H9 (cell line): ENCODE data around the gene MMP25. TPM values are rescaled to one million over a fixed set of nuclear protein-coding genes. Genes with fewer than 3 reads are reported as not detected.

Source experiments
- DNase-seq: peaks from one replicate; pipeline ENCODE4 v3.0.0-alpha.2; 2017
- H2AFZ ChIP-seq: one replicate; pipeline ENCODE4 v1.6.1; 2013; ENCODE audit warnings: mild to moderate bottlenecking, low read length, control low read depth, moderate library complexity
- H2AK5ac ChIP-seq: 2 replicates; pipeline ENCODE4 v1.6.1; 2013; ENCODE audit warnings: low read length, control low read depth, mixed read lengths; ENCODE audit not compliant: insufficient read length
- H2BK120ac ChIP-seq: one replicate; pipeline ENCODE4 v1.6.1; 2013; ENCODE audit warnings: low read depth, mild to moderate bottlenecking, low read length, control low read depth, inconsistent platforms; ENCODE audit not compliant: poor library complexity, severe bottlenecking
- H2BK12ac ChIP-seq: 2 replicates; pipeline ENCODE4 v1.6.1; 2013; ENCODE audit warnings: low read length, control low read depth, mixed read lengths, low read depth; ENCODE audit not compliant: insufficient read length
- H2BK15ac ChIP-seq: 2 replicates; pipeline ENCODE4 v1.6.1; 2013; ENCODE audit warnings: low read depth, low read length, control low read depth
- H2BK20ac ChIP-seq: one replicate; pipeline ENCODE4 v1.6.1; 2013; ENCODE audit warnings: low read depth, mild to moderate bottlenecking, low read length, control low read depth, inconsistent platforms; ENCODE audit not compliant: poor library complexity, severe bottlenecking
- H2BK5ac ChIP-seq: 2 replicates; pipeline ENCODE4 v1.6.1; 2013; ENCODE audit warnings: low read length, control low read depth, mixed read lengths; ENCODE audit not compliant: insufficient read length
- H3K14ac ChIP-seq: 2 replicates; pipeline ENCODE4 v1.6.1; 2013; ENCODE audit warnings: low read length, control low read depth; ENCODE audit not compliant: insufficient read depth
- H3K18ac ChIP-seq: 2 replicates; pipeline ENCODE4 v1.6.1; 2013; ENCODE audit warnings: low read depth, mild to moderate bottlenecking, mixed read lengths, low read length, control low read depth; ENCODE audit not compliant: insufficient read length
- H3K23ac ChIP-seq: 2 replicates; pipeline ENCODE4 v1.6.1; 2013; ENCODE audit warnings: low read length, control low read depth, mixed read lengths, low read depth; ENCODE audit not compliant: insufficient read length
- H3K23me2 ChIP-seq: 2 replicates; pipeline ENCODE4 v1.6.1; 2013; ENCODE audit warnings: low read depth, mild to moderate bottlenecking, mixed read lengths, low read length, control low read depth; ENCODE audit not compliant: insufficient read length, poor library complexity, severe bottlenecking
- H3K27ac ChIP-seq: 2 replicates; pipeline ENCODE4 v1.5.1; 2013; ENCODE audit warnings: low read length, control low read depth, mixed read lengths, low read depth; ENCODE audit not compliant: insufficient read length
- H3K27me3 ChIP-seq: 2 replicates; pipeline ENCODE4 v1.6.1; 2013; ENCODE audit warnings: low read length, control low read depth, inconsistent platforms; ENCODE audit not compliant: insufficient read depth
- H3K4ac ChIP-seq: 2 replicates; pipeline ENCODE4 v1.6.1; 2013; ENCODE audit warnings: low read depth, mild to moderate bottlenecking, control low read depth, inconsistent platforms, low read length, moderate library complexity
- H3K4me1 ChIP-seq: 2 replicates; pipeline ENCODE4 v1.6.1; 2013; ENCODE audit warnings: low read length, control low read depth, inconsistent platforms; ENCODE audit not compliant: insufficient read depth
- H3K4me2 ChIP-seq: 2 replicates; pipeline ENCODE4 v1.6.1; 2013; ENCODE audit warnings: low read length, control low read depth, mixed read lengths; ENCODE audit not compliant: insufficient read length, insufficient read depth
- H3K56ac ChIP-seq: 2 replicates; pipeline ENCODE4 v1.6.1; 2013; ENCODE audit warnings: low read depth, mild to moderate bottlenecking, mixed read lengths, low read length, control low read depth; ENCODE audit not compliant: insufficient read length
- H3K79me1 ChIP-seq: 2 replicates; pipeline ENCODE4 v1.6.1; 2013; ENCODE audit warnings: low read depth, mild to moderate bottlenecking, moderate library complexity, low read length, control low read depth, inconsistent platforms; ENCODE audit not compliant: insufficient read depth, poor library complexity, severe bottlenecking
- H3K79me2 ChIP-seq: 2 replicates; pipeline ENCODE4 v1.6.1; 2013; ENCODE audit warnings: low read length, control low read depth, inconsistent platforms; ENCODE audit not compliant: insufficient read depth
- H3K9ac ChIP-seq: 2 replicates; pipeline ENCODE4 v1.6.1; 2013; ENCODE audit warnings: low read length, control low read depth, mixed read lengths; ENCODE audit not compliant: insufficient read length; ENCODE audit errors: extremely low read depth
- H3K9me3 ChIP-seq: one replicate; pipeline ENCODE4 v1.6.1; 2013; ENCODE audit warnings: low read depth, low read length, inconsistent platforms; ENCODE audit not compliant: control insufficient read depth
- H3T11ph ChIP-seq: one replicate; pipeline ENCODE4 v1.6.1; 2013; ENCODE audit warnings: mild to moderate bottlenecking, low read length, control low read depth, inconsistent platforms
- H4K20me1 ChIP-seq: one replicate; pipeline ENCODE4 v1.6.1; 2013; ENCODE audit not compliant: control insufficient read depth, insufficient read length, insufficient read depth
- H4K5ac ChIP-seq: 2 replicates; pipeline ENCODE4 v1.6.1; 2013; ENCODE audit warnings: low read depth, mild to moderate bottlenecking, mixed read lengths, low read length, control low read depth; ENCODE audit not compliant: insufficient read length
- H4K8ac ChIP-seq: replicated peaks from 2 replicates; pipeline ENCODE4 v1.6.1; 2013; ENCODE audit warnings: low read length, control low read depth, mixed read lengths, low read depth; ENCODE audit not compliant: insufficient read length
- H4K91ac ChIP-seq: 2 replicates; pipeline ENCODE4 v1.6.1; 2013; ENCODE audit warnings: low read depth, mild to moderate bottlenecking, moderate library complexity, mixed read lengths, low read length, control low read depth; ENCODE audit not compliant: insufficient read length
- H3K27ac Mint-ChIP-seq, 3 experiments: 2 replicates in 2 of 3; 3 replicates in 1 of 3; pipeline ENCODE4 v1.8.0; 2020 to 2021; ENCODE audit warnings: mixed read lengths in 3 of 3, mild to moderate bottlenecking in 1 of 3, moderate library complexity in 1 of 3
- H3K27me3 Mint-ChIP-seq: 2 replicates; pipeline ENCODE4 v1.8.0; 2021; ENCODE audit warnings: low read depth, mild to moderate bottlenecking, moderate library complexity, mixed read lengths
- H3K36me3 Mint-ChIP-seq, 3 experiments: 2 replicates in 2 of 3; 3 replicates in 1 of 3; pipeline ENCODE4 v1.8.0; 2020 to 2021; ENCODE audit warnings: low read depth in 3 of 3, mixed read lengths in 3 of 3; ENCODE audit not compliant: insufficient read depth in 1 of 3
- H3K4me1 Mint-ChIP-seq, 2 experiments: 2 replicates each; pipeline ENCODE4 v1.8.0; 2020; ENCODE audit warnings: mixed read lengths in 2 of 2
- H3K4me3 Mint-ChIP-seq, 2 experiments: 2 replicates in 1 of 2; 3 replicates in 1 of 2; pipeline ENCODE4 v1.8.0; 2020 to 2021; ENCODE audit warnings: mild to moderate bottlenecking in 2 of 2, mixed read lengths in 2 of 2, moderate library complexity in 1 of 2
- H3K9me3 Mint-ChIP-seq, 2 experiments: 2 replicates in 1 of 2; 3 replicates in 1 of 2; pipeline ENCODE4 v1.8.0; 2020; ENCODE audit warnings: mild to moderate bottlenecking in 2 of 2, mixed read lengths in 2 of 2, moderate library complexity in 1 of 2
- CTCF ChIP-seq: fragments of 200-600 bp; sonication (generic); conservative IDR thresholded peaks from 3 replicates; pipeline ENCODE4 v1.8.0; 2021; ENCODE audit warnings: antibody characterized with exemption, mild to moderate bottlenecking
- WGBS: extraction: QIAGEN DNeasy Blood & Tissue Kit; methylation state at CpG from one replicate; pipeline ENCODE4 v1.1.7; 2013; ENCODE audit warnings: missing lambda C conversion rate, low lambda C conversion rate, mixed read lengths; ENCODE audit not compliant: insufficient read length; ENCODE audit errors: extremely low coverage; 5-methylcytosine and 5-hydroxymethylcytosine counted together
- total RNA-seq: library from RNA; stranded (reverse); gene quantifications from 2 replicates; pipeline ENCODE4 v1.2.1, GENCODE V29; 2021

MMP25 gene
- total RNA-seq, 1 experiment from 2014 or later, result 13.5 TPM

GRCh38 chr16:3008690-3009037 is 37.7 kb upstream of the MMP25 start:
- no CpG with 5 or more reads among the region's 4 CpGs for WGBS
- no peak overlapping the region for H3K23ac ChIP-seq
- no peaks in the 10 kb centered on the region for H3K27me3 ChIP-seq
- peaks cover 11% of the 10 kb centered on the region; the same call in 1 of the 2 replicates for H3K4me1 ChIP-seq
- H2AFZ ChIP-seq, result no peak overlapping the region
- H3K4ac ChIP-seq, result peak overlapping the region; percentile 38; the same call in 1 of the 2 replicates
- H3K27ac ChIP-seq, result peak overlapping the region; percentile 88
- no peaks in the 10 kb centered on the region for H4K20me1 ChIP-seq
- peak overlapping the region; percentile 6 for H4K91ac ChIP-seq
- peak overlapping the region; percentile 84 for H2BK20ac ChIP-seq
- DNase-seq, result no peak
- Mint-ChIP-seq H3K27ac (peak overlapping the region; percentile 99 to 100 (median 100)), H3K4me1 (peaks cover 49 to 75% of the 10 kb centered on the region in 2 experiments), H3K9me3 (no peaks in the 10 kb centered on the region), H3K4me3 (peak overlapping the region; percentile 66 to 79), H3K27me3 (peaks cover 3% of the 10 kb centered on the region; the same call in 1 of the 2 replicates), H3K36me3 (peaks cover 0 to 6% (median 0%) of the 10 kb centered on the region in 3 experiments; a peak in 1 of 7 replicates)
- H4K8ac ChIP-seq, result no peak overlapping the region
- peaks cover 19% of the 10 kb centered on the region for H3K23me2 ChIP-seq
- H2AK5ac ChIP-seq, result no peak overlapping the region
- no peaks in the 10 kb centered on the region for H3K9me3 ChIP-seq
- peak overlapping the region; percentile 81 for H3K18ac ChIP-seq
- peak overlapping the region; percentile 25 for H2BK120ac ChIP-seq
- peak overlapping the region; percentile 53 for H3K4me2 ChIP-seq
- peak overlapping the region; percentile 81 for H3T11ph ChIP-seq
- peak overlapping the region; percentile 4 for H4K5ac ChIP-seq
- H3K56ac ChIP-seq, result no peak overlapping the region
- no peak overlapping the region for H2BK15ac ChIP-seq
- H2BK5ac ChIP-seq, result no peak overlapping the region
- H3K79me2 ChIP-seq, result no peaks in the 10 kb centered on the region
- no peak overlapping the region for H3K9ac ChIP-seq
- no peak for TF ChIP-seq CTCF
- H2BK12ac ChIP-seq, result no peak overlapping the region
- H3K79me1 ChIP-seq, result no peaks in the 10 kb centered on the region
- H3K14ac ChIP-seq, result peak overlapping the region; percentile 37
